Astrocyte of the spinal cord (primary cell): ENCODE measurements around the gene PLCB4.

Experiments
- DNase-seq: peaks from one replicate; pipeline ENCODE4 v3.0.0; 2011; ENCODE audit warnings: low read depth, low spot score
- H3K4me3 ChIP-seq: 2 replicates; pipeline ENCODE4 v1.5.1; 2011; ENCODE audit warnings: low read depth, mild to moderate bottlenecking, low read length, moderate library complexity
- CTCF ChIP-seq: IDR thresholded peaks from 2 replicates; pipeline ENCODE4 v1.5.1; 2012; ENCODE audit warnings: low read depth, mild to moderate bottlenecking, low read length, inconsistent platforms
- in situ Hi-C: cut with HindIII; loops from 2 replicates; pipeline ENCODE4 v1.10.0; 2017; ENCODE audit warnings: low sequenced_read_pairs

The PLCB4 gene

GRCh38 chr20:9218531-9218961, 149.7 kb downstream of the PLCB4 start:
- in situ Hi-C loops: no loop called here
- peak; percentile 46 for DNase-seq
- H3K4me3 ChIP-seq: no peak overlapping the region
- no peak for TF ChIP-seq CTCF

- in situ Hi-C loops: no loop called here
- no peak for TF ChIP-seq CTCF
- peak; percentile 84 for DNase-seq
- H3K4me3 ChIP-seq: no peak overlapping the region
These were observed 152.1 kb downstream of the PLCB4 start for GRCh38 chr20:9220874-9221547.

- H3K4me3 ChIP-seq: no peak overlapping the region
- in situ Hi-C loops: no loop called here
- TF ChIP-seq CTCF: no peak
- no peak for DNase-seq
These were observed 154.4 kb downstream of the PLCB4 start for GRCh38 chr20:9223296-9223695.

- DNase-seq: no peak
- no peak overlapping the region for H3K4me3 ChIP-seq
- in situ Hi-C loops: no loop called here
- TF ChIP-seq CTCF: no peak
These were observed 157.0 kb downstream of the PLCB4 start for GRCh38 chr20:9225879-9226278.

GRCh38 chr20:9227896-9228615, 159.2 kb downstream of the PLCB4 start:
- H3K4me3 ChIP-seq: no peak overlapping the region
- TF ChIP-seq CTCF: no peak
- no peak for DNase-seq
- in situ Hi-C loops: no loop called here

GRCh38 chr20:9228774-9229450, 160.0 kb downstream of the PLCB4 start:
- DNase-seq: no peak
- TF ChIP-seq CTCF: no peak
- no peak overlapping the region for H3K4me3 ChIP-seq
- in situ Hi-C loops: no loop called here
